ENCODE data around the gene FGD3. TPM values are rescaled to one million over a fixed set of nuclear protein-coding genes. Genes with fewer than 3 reads are reported as not detected.

FGD3 gene
- total RNA-seq, 1 experiment from 2014 or later: 1.8 TPM

DNA sequence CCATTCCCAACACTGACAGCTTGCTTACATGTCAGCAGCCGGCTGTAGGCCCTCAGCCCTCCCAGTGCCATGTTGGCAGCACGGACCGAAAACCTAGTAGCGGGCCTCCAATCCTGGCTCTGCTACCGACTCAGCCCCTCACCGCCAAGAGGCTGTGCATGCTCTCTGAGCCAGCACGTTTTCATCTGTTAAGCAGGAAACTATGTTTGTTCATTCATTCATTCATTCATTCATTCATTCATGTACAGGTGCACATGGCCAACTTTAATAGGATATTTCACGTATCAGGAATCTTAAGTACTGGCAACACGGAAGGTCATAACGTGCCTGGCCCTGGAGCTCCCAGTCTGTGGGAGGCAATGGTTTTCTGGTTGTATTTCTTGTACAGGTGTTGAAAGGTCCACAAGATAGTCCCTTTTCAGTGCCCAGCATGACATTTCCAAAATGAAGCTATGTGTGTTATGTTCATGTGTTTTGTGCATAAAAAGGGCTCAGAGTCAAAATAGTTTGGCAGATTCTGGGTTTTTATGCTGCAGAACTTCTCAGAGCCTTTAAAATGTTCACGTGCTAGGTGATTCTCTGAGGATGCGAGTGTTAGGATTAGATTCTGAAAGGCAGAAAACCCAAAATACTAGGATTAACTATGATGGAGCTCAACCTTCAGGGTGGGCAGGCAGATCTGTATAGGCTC is 128.9 kb downstream of the FGD3 start:
- peaks cover 0 to 2% (median 0%) of the 10 kb centered on the region in 3 experiments; a peak in 2 of 7 replicates for H3K36me3 Mint-ChIP-seq (ENCODE audit: insufficient read depth in 1 of 3, low read depth in 3 of 3)
- no peak overlapping the region for H3T11ph ChIP-seq (ENCODE audit: low read length)
- TF ChIP-seq, protein P1, sequence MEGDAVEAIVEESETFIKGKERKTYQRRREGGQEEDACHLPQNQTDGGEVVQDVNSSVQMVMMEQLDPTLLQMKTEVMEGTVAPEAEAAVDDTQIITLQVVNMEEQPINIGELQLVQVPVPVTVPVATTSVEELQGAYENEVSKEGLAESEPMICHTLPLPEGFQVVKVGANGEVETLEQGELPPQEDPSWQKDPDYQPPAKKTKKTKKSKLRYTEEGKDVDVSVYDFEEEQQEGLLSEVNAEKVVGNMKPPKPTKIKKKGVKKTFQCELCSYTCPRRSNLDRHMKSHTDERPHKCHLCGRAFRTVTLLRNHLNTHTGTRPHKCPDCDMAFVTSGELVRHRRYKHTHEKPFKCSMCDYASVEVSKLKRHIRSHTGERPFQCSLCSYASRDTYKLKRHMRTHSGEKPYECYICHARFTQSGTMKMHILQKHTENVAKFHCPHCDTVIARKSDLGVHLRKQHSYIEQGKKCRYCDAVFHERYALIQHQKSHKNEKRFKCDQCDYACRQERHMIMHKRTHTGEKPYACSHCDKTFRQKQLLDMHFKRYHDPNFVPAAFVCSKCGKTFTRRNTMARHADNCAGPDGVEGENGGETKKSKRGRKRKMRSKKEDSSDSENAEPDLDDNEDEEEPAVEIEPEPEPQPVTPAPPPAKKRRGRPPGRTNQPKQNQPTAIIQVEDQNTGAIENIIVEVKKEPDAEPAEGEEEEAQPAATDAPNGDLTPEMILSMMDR (conservative IDR thresholded peaks at IDR 0.05): no peak
- no peaks in the 10 kb centered on the region for H3K9me3 ChIP-seq (ENCODE audit: control insufficient read depth, low read depth, low read length)
- H3K4me3 Mint-ChIP-seq: no peak overlapping the region
- no peaks in the 10 kb centered on the region for H4K20me1 ChIP-seq (ENCODE audit: control insufficient read depth, insufficient read depth, insufficient read length)
- H3K4me1 ChIP-seq (ENCODE audit: insufficient read depth, low read length): no peaks in the 10 kb centered on the region
- no peak overlapping the region for H2BK120ac ChIP-seq (ENCODE audit: low read depth, low read length, poor library complexity, severe bottlenecking)
- H3K56ac ChIP-seq (ENCODE audit: insufficient read length, low read depth, low read length): no peak overlapping the region
- H3K27me3 Mint-ChIP-seq (ENCODE audit: low read depth): no peaks in the 10 kb centered on the region
- WGBS (ENCODE audit: extremely low coverage, insufficient read length, low lambda C conversion rate): no CpG with 5 or more reads among the region's 12 CpGs
- H3K27ac Mint-ChIP-seq: no peak overlapping the region
- H3K14ac ChIP-seq (ENCODE audit: insufficient read depth, low read length): no peak overlapping the region
- no peak overlapping the region for H2AFZ ChIP-seq (ENCODE audit: low read length)
- no peak overlapping the region for H3K23ac ChIP-seq (ENCODE audit: insufficient read length, low read depth, low read length)
- no peak overlapping the region for H4K5ac ChIP-seq (ENCODE audit: insufficient read length, low read depth, low read length)
- no peak overlapping the region for H2AK5ac ChIP-seq (ENCODE audit: insufficient read length, low read length)
- no peak overlapping the region for H2BK12ac ChIP-seq (ENCODE audit: insufficient read length, low read depth, low read length)
- no peak for DNase-seq
- H3K9ac ChIP-seq (ENCODE audit: extremely low read depth, insufficient read length, low read length): no peak overlapping the region
- no peaks in the 10 kb centered on the region for H3K23me2 ChIP-seq (ENCODE audit: insufficient read length, low read depth, low read length, poor library complexity, severe bottlenecking)
- no peaks in the 10 kb centered on the region for H3K79me1 ChIP-seq (ENCODE audit: insufficient read depth, low read depth, low read length, poor library complexity, severe bottlenecking)
- H3K27me3 ChIP-seq (ENCODE audit: insufficient read depth, low read length): no peaks in the 10 kb centered on the region
- no peak overlapping the region for H2BK5ac ChIP-seq (ENCODE audit: insufficient read length, low read length)
- no peak overlapping the region for H3K4me2 ChIP-seq (ENCODE audit: insufficient read depth, insufficient read length, low read length)
- H4K8ac ChIP-seq (replicated peaks; ENCODE audit: insufficient read length, low read depth, low read length): no peak overlapping the region
- H3K79me2 ChIP-seq (ENCODE audit: insufficient read depth, low read length): no peaks in the 10 kb centered on the region
- H2BK15ac ChIP-seq (ENCODE audit: low read depth, low read length): no peak overlapping the region
- no peak overlapping the region for H2BK20ac ChIP-seq (ENCODE audit: low read depth, low read length, poor library complexity, severe bottlenecking)
- no peaks in the 10 kb centered on the region for H3K9me3 Mint-ChIP-seq
- H3K4ac ChIP-seq (ENCODE audit: low read depth, low read length): no peak overlapping the region
- H3K4me1 Mint-ChIP-seq: no peaks in the 10 kb centered on the region
- H3K18ac ChIP-seq (ENCODE audit: insufficient read length, low read depth, low read length): no peak overlapping the region
- no peak overlapping the region for H4K91ac ChIP-seq (ENCODE audit: insufficient read length, low read depth, low read length)
- no peak overlapping the region for H3K27ac ChIP-seq (ENCODE audit: insufficient read length, low read depth, low read length)
